NT2/D1 (cell line): Measurements from ENCODE around the gene RBPMS2.

Source experiments
- YY1 ChIP-seq: IDR thresholded peaks from 2 replicates; pipeline ENCODE4 v1.6.1; 2011; ENCODE audit not compliant: insufficient read length, insufficient read depth
- ZNF274 ChIP-seq: IDR thresholded peaks from 2 replicates; pipeline ENCODE4 v1.6.1; 2011; ENCODE audit warnings: mild to moderate bottlenecking, low read depth, low read length

GRCh38 chr15:64710676-64711428 is 64.5 kb downstream of the RBPMS2 start:
- TF ChIP-seq YY1 (no peak), ZNF274 (no peak)
